Measurements from ENCODE around the gene PARP3. TPM values are rescaled to one million over a fixed set of nuclear protein-coding genes. Genes with fewer than 3 reads are reported as not detected.

PARP3 gene
- total RNA-seq, 2 donors from 2014 or later, result 22.0 to 45.9 TPM

- 30% methylated on average over 46 of the region's 46 CpGs for WGBS
- intact Hi-C loops (cut with DNase I), result loop anchor here (2.0 kb wide), 1 partner anchor 33 kb away; the partner anchor contains the start of gene PARP3
- H3K36me3 ChIP-seq, result no peaks in the 10 kb centered on the region
- no peak for DNase-seq (ENCODE audit: low spot score)
- H3K27me3 ChIP-seq (replicated peaks; ENCODE audit: insufficient read depth), result no peaks in the 10 kb centered on the region
- peak overlapping the region; percentile 54 to 67 for H3K4me3 ChIP-seq
- peaks cover 14% of the 10 kb centered on the region for H3K4me1 ChIP-seq (replicated peaks)
- no peaks in the 10 kb centered on the region for H3K9me3 ChIP-seq
- TF ChIP-seq POLR2AphosphoS5 (IDR thresholded peaks at IDR 0.05) (no peak), POLR2A (IDR thresholded peaks at IDR 0.05) (no peak)
- TF ChIP-seq, protein P1, sequence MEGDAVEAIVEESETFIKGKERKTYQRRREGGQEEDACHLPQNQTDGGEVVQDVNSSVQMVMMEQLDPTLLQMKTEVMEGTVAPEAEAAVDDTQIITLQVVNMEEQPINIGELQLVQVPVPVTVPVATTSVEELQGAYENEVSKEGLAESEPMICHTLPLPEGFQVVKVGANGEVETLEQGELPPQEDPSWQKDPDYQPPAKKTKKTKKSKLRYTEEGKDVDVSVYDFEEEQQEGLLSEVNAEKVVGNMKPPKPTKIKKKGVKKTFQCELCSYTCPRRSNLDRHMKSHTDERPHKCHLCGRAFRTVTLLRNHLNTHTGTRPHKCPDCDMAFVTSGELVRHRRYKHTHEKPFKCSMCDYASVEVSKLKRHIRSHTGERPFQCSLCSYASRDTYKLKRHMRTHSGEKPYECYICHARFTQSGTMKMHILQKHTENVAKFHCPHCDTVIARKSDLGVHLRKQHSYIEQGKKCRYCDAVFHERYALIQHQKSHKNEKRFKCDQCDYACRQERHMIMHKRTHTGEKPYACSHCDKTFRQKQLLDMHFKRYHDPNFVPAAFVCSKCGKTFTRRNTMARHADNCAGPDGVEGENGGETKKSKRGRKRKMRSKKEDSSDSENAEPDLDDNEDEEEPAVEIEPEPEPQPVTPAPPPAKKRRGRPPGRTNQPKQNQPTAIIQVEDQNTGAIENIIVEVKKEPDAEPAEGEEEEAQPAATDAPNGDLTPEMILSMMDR (IDR thresholded peaks at IDR 0.05), result no peak
- peak overlapping the region in 1 of 2 donors; percentile 38 for H3K27ac ChIP-seq
These were observed 33.8 kb downstream of the PARP3 start for GRCh38 chr3:51975852-51976549.

DNA sequence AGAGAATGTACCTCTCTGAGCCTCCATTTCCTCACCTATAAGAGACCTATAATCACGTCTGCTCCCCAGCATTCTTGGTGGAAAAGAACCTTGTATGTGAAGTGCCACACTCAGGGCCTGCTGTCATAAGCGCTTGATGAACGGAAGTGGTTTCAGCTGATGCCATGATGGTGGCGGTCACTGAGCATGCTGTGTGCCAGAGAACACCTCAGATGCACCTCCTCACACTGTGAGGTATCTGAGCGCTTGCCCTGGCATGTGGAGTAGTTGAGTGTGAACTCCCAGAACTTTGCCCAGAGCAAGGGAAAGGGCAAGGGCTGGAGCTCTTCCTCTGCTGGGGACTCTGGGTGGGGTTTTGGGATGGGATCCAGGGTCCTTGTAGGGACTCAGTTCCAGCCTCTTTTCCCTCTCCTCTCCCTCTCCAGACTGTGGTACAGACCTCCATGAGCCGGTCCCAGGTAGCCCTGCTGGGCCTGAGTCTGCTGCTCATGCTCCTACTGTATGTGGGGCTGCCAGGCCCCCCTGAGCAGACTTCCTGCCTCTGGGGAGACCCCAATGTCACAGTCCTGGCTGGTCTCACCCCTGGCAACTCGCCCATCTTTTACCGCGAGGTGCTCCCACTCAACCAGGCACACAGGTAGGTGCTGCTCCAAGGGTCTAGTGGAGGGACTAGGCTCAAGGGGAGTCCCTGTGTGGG lies 35.4 kb downstream of the PARP3 start:
- H3K27me3 ChIP-seq (replicated peaks; ENCODE audit: insufficient read depth), result no peaks in the 10 kb centered on the region
- peaks cover 17% of the 10 kb centered on the region for H3K4me1 ChIP-seq (replicated peaks)
- intact Hi-C loops (cut with DNase I), result no loop called here
- no peak overlapping the region for H3K27ac ChIP-seq
- H3K4me3 ChIP-seq, result no peak overlapping the region
- H3K36me3 ChIP-seq, result no peaks in the 10 kb centered on the region
- WGBS, result 81% methylated on average over 9 of the region's 9 CpGs
- H3K9me3 ChIP-seq, result no peaks in the 10 kb centered on the region
- TF ChIP-seq POLR2AphosphoS5 (IDR thresholded peaks at IDR 0.05), result no peak
- TF ChIP-seq, protein P1 (IDR thresholded peaks at IDR 0.05), result no peak
- TF ChIP-seq POLR2A (IDR thresholded peaks at IDR 0.05), result no peak
- DNase-seq (ENCODE audit: low spot score), result no peak

DNA sequence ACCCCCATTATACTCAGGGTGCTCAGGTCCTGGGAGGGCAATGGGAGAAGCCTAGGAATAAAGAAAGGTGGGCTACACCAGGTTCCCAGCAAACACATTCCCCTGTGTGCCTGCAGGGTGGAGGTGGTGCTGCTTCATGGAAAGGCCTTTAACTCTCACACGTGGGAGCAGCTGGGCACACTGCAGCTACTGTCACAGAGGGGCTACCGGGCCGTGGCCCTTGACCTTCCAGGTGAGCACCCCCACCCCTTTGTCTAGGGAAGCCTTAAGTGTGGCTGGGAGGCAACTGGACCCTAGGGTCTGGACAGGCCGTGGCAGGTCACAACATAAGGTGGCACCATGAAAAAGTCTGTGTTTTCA lies 36.0 kb downstream of the PARP3 start:
- peaks cover 17% of the 10 kb centered on the region for H3K4me1 ChIP-seq (replicated peaks)

DNA sequence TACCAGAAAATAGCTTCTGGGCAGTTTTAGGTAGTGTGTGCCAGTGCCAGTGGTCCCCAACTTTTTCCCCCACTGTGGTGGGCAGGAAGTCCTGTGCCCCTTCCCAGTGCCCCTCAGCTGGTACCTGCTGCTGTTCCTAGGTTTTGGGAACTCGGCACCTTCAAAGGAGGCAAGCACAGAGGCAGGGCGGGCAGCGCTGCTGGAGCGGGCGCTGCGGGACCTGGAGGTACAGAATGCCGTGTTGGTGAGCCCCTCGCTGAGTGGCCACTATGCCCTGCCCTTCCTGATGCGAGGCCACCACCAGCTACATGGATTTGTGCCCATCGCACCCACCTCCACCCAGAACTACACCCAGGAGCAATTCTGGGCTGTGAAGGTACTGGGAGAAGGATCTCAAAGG lies 38.1 kb downstream of the PARP3 start:
- TF ChIP-seq POLR2A (IDR thresholded peaks at IDR 0.05) (no peak), POLR2AphosphoS5 (IDR thresholded peaks at IDR 0.05) (no peak)
- TF ChIP-seq, protein P1 (IDR thresholded peaks at IDR 0.05), result no peak
- intact Hi-C loops (cut with DNase I), result no loop called here
- Histone ChIP-seq H3K27me3 (replicated peaks; ENCODE audit: insufficient read depth) (no peaks in the 10 kb centered on the region), H3K36me3 (no peaks in the 10 kb centered on the region), H3K4me3 (no peak overlapping the region), H3K9me3 (no peaks in the 10 kb centered on the region), H3K27ac (no peak overlapping the region), H3K4me1 (replicated peaks) (peaks cover 16% of the 10 kb centered on the region)
- 96% methylated on average over 10 of the region's 10 CpGs for WGBS
- DNase-seq (ENCODE audit: low spot score), result no peak

More for the DNA sequence above, 36.0 kb downstream of the PARP3 start:
- H3K27me3 ChIP-seq (replicated peaks; ENCODE audit: insufficient read depth), result no peaks in the 10 kb centered on the region
- no peak overlapping the region for H3K4me3 ChIP-seq
- H3K36me3 ChIP-seq, result no peaks in the 10 kb centered on the region
- intact Hi-C loops (cut with DNase I), result no loop called here
- DNase-seq (ENCODE audit: low spot score), result no peak
- no peaks in the 10 kb centered on the region for H3K9me3 ChIP-seq
- no peak overlapping the region for H3K27ac ChIP-seq
- TF ChIP-seq POLR2AphosphoS5 (IDR thresholded peaks at IDR 0.05), result no peak
- no peak for TF ChIP-seq POLR2A (IDR thresholded peaks at IDR 0.05)
- WGBS, result 86% methylated on average over 4 of the region's 4 CpGs

DNA sequence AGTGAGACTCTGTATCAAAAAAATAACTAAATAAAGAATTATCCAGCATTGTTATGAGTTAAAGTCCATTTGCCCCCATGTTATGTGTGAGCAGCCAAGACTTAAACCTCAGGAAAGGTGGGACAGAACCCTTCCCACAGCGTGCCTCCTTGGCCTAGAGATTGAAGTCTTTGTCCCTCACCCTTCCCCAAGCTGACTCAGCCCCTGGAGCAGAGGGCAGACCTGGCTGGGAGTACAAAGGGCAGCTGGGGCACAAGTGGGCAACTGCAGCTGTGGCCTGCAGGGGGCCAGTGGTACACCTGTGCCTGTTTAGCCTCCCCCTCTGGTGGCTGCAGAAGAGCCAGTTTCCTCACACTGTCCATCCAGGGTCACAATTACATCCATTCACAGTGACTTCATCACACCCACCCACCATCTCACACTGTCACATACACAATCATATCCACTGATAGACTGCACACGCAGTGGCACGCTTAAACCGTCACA lies 40.2 kb downstream of the PARP3 start:
- Histone ChIP-seq H3K27me3 (replicated peaks; ENCODE audit: insufficient read depth) (no peaks in the 10 kb centered on the region), H3K27ac (peak overlapping the region; percentile 89 to 90), H3K4me1 (replicated peaks) (peaks cover 11% of the 10 kb centered on the region), H3K4me3 (peak overlapping the region; percentile 34 to 41), H3K9me3 (no peaks in the 10 kb centered on the region), H3K36me3 (no peaks in the 10 kb centered on the region)
- TF ChIP-seq, protein P1 (IDR thresholded peaks at IDR 0.05), result peak in 3 of 4 experiments; percentile 12 to 36 (median 16)
- TF ChIP-seq POLR2AphosphoS5 (IDR thresholded peaks at IDR 0.05) (no peak), POLR2A (IDR thresholded peaks at IDR 0.05) (no peak)
- no peak for DNase-seq (ENCODE audit: low spot score)
- 8% methylated on average over 4 of the region's 4 CpGs for WGBS
- intact Hi-C loops (cut with DNase I), result no loop called here

Measured in prostate gland (tissue), 2 donors.